Activated T-cell treated with anti-CD3 and anti-CD28 coated beads, Interleukin-2, amount 50 U/mL, for 4 hours (primary cell): ENCODE results near the gene CDC34. TPM values are rescaled to one million over a fixed set of nuclear protein-coding genes. Genes with fewer than 3 reads are reported as not detected.

ENCODE experiments used
- ATAC-seq, 2 donors: fragments of 200-7000 bp; cut with Tn5 transposase; one replicate each; pipeline ENCODE4 v1.10.0; 2021
- DNase-seq: peaks from one replicate; pipeline ENCODE4 v3.0.0-alpha.2; 2020
- H3K27me3 Mint-ChIP-seq: one replicate; pipeline ENCODE4 v1.8.0; 2021; ENCODE audit warnings: low read depth, mixed read lengths
- H3K36me3 Mint-ChIP-seq: one replicate; pipeline ENCODE4 v1.8.0; 2022; ENCODE audit warnings: mixed read lengths; ENCODE audit not compliant: insufficient read depth
- H3K4me1 Mint-ChIP-seq: one replicate; pipeline ENCODE4 v1.8.0; 2021; ENCODE audit warnings: low read depth, mixed read lengths
- H3K4me3 Mint-ChIP-seq: one replicate; pipeline ENCODE4 v1.8.0; 2021; ENCODE audit warnings: mild to moderate bottlenecking, moderate library complexity, mixed read lengths
- H3K9me3 Mint-ChIP-seq: one replicate; pipeline ENCODE4 v1.8.0; 2021; ENCODE audit warnings: mixed read lengths
- total RNA-seq, 3 donors: library from RNA; stranded (reverse); gene quantifications; one replicate each; pipeline ENCODE4 v1.2.1, GENCODE V29; 2021

Gene CDC34
- total RNA-seq, 3 donors from 2014 or later = 42.1 to 48.7 (median 45.7) TPM

DNA sequence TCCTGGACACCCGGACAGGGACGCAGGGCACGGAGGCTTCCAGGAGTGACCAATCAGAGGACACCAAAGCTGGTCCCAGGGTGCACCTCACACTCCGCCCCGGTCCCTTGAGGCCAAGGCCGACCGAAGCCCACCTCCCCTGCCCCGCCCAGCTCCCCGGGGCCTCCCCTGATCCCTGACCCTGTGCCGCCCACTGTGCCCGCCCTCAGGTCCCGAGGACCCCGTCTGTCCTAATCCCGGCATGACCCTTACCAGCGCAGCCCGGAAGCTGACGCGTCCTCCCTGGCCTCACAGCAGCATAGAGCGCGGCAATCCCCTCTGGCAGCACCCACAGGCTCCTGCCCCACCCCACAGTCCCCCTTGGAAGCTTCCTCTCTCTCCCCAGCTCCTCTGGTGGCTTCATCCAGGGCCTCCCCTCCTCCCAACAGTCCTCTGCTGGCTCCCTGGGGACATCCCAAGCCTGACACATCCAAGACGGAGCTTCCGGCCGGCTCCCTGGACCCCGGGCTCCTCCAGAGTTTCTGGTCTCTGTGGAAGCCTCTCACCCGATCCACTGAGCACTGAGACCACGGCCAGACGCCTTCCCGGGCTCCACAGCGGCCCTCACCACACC, 7.4 kb upstream of the CDC34 start:
- DNase-seq (no peak), ATAC-seq (no peak)
- H3K9me3 Mint-ChIP-seq = no peaks in the 10 kb centered on the region
- peaks cover 6% of the 10 kb centered on the region for H3K4me1 Mint-ChIP-seq
- H3K4me3 Mint-ChIP-seq = no peak overlapping the region
- H3K27me3 Mint-ChIP-seq = peaks cover 3% of the 10 kb centered on the region
- no peaks in the 10 kb centered on the region for H3K36me3 Mint-ChIP-seq

DNA sequence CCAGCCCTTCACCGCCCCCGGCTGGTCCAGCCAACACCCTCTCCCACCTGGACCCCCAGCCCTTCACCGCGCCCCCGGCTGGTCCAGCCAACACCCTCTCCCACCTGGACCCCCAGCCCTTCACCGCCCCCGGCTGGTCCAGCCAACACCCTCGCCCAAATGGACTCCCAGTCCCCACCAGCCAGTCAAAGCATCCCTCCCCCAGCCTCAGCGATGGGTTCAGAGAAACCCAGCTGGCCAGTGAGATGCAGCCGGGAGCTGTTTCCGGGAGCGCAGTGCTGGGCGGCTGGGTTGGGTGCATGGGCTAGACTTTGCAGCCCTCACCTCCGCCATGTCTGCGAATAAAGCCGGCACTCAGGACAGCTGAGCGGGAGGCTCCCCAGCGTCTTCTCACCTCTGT, 6.5 kb upstream of the CDC34 start:
- no peak for ATAC-seq
- H3K9me3 Mint-ChIP-seq = no peaks in the 10 kb centered on the region
- H3K27me3 Mint-ChIP-seq = peaks cover 3% of the 10 kb centered on the region
- no peak overlapping the region for H3K4me3 Mint-ChIP-seq
- no peak for DNase-seq
- peaks cover 6% of the 10 kb centered on the region for H3K4me1 Mint-ChIP-seq
- no peaks in the 10 kb centered on the region for H3K36me3 Mint-ChIP-seq

DNA sequence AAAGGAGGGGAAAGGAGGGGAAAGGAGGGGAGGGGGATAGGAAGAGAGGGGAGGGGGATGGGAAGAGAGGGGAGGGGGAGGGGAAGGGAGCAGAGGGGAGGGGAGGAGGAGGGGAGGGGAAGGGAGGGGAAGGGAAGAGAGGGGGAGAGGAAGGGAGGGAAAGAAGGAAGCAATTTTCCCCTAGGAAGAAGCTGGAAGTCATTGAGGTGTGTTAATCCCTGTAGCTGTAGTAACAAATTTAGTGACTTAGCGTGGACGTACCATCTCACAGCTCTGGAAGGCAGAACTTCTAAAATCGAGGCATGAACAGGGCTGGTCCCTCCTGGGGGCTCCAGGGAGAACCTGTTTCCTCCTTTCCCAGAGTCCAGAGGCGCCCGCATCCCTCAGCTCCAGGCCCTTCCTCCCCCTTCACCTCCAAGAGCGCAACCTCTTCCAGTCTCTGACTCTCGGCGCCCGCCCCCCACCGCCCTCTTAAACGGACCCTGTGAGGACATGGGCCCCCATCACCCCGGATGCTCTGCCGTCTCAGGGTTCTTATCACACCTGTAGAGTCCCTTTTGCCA, 5.6 kb upstream of the CDC34 start:
- Mint-ChIP-seq H3K36me3 (no peaks in the 10 kb centered on the region), H3K4me1 (peaks cover 6% of the 10 kb centered on the region), H3K4me3 (no peak overlapping the region), H3K27me3 (peaks cover 3% of the 10 kb centered on the region), H3K9me3 (no peaks in the 10 kb centered on the region)
- DNase-seq (no peak), ATAC-seq (no peak)

DNA sequence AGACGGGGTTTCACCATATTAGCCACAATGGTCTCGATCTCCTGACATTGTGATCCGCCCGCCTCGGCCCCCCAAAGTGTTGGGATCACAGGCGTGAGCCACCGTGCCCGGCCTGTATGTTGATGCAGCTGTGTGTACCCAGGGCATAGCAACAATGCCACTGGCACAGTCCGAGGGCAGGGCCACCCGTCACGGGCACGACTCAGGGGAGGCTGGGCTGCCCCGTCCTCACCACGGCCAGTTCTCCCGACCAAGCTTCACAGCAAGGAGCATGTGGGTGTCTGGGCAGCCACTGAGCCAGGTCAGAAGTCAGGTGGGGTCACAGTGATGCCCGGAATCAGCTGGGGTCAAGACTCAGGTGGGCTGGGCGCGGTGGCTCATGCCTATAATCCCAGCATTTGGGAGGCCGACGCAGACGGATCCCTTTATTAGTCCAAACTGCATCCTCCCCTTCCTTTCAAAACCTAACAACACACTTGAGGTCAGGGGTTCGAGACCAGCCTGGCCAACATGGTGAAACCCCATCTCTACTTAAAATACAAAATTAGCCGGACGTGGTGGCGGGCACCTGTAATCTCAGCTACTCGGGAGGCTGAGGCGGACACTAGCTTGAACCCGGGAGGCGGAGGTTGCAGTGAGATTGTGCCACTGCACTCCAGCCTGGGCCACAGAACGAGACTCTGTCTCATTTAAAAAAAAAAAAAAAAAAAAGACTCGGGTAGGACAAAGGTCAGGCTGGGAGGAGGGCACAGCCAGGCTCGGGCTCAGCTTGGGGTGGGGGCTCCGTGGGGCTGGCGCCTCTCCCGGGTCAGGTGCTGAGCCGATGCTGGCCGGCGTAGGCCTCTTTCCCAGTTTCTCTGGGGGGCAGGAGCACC, 1.2 kb upstream of the CDC34 start:
- Mint-ChIP-seq H3K36me3 (no peaks in the 10 kb centered on the region), H3K27me3 (peaks cover 2% of the 10 kb centered on the region), H3K4me3 (peak overlapping the region; percentile 83), H3K4me1 (peaks cover 22% of the 10 kb centered on the region), H3K9me3 (no peaks in the 10 kb centered on the region)
- ATAC-seq (no peak), DNase-seq (no peak)

DNA sequence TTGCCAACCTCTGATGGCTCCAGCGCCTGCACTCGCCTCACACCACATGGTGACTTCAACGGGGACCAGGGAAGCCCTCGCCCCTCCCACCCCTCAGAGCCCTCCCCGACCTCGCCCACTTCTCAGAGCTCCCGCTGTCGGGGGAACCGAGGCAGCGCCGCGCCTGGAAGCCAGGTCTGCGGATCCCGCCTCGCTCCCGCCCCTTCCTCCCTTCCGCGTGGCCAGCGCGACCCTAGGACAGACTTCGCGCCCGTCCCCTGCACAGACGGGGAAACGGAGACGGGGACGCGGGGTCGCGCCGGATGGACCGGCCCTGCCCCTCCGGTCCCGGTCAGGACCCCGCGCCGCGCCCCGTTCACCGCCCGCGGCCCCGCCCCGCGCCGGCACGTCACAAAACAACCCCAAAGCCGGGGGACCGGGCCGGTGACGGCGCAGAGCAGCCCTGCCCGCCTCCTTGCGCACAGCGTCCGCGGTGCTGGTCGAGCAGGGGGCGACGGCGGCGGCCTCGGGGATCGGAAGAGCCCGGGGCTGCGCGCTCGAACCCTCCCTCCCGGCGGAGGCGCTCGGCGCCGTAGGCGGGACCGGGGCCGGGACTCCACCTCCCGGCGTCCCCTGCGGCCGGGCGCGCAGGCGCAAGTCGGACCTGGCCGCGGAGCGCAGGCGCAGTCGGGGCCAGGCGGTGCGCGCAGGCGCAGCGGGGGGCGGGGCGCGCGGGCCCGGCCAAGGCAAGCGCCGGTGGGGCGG, 379 bp upstream of the CDC34 start:
- DNase-seq (peak; percentile 77), ATAC-seq (peak; percentile 78 to 79)
- peaks cover 22% of the 10 kb centered on the region for H3K4me1 Mint-ChIP-seq
- H3K27me3 Mint-ChIP-seq = no peaks in the 10 kb centered on the region
- H3K36me3 Mint-ChIP-seq = no peaks in the 10 kb centered on the region
- peak overlapping the region; percentile 83 for H3K4me3 Mint-ChIP-seq
- no peaks in the 10 kb centered on the region for H3K9me3 Mint-ChIP-seq

DNA sequence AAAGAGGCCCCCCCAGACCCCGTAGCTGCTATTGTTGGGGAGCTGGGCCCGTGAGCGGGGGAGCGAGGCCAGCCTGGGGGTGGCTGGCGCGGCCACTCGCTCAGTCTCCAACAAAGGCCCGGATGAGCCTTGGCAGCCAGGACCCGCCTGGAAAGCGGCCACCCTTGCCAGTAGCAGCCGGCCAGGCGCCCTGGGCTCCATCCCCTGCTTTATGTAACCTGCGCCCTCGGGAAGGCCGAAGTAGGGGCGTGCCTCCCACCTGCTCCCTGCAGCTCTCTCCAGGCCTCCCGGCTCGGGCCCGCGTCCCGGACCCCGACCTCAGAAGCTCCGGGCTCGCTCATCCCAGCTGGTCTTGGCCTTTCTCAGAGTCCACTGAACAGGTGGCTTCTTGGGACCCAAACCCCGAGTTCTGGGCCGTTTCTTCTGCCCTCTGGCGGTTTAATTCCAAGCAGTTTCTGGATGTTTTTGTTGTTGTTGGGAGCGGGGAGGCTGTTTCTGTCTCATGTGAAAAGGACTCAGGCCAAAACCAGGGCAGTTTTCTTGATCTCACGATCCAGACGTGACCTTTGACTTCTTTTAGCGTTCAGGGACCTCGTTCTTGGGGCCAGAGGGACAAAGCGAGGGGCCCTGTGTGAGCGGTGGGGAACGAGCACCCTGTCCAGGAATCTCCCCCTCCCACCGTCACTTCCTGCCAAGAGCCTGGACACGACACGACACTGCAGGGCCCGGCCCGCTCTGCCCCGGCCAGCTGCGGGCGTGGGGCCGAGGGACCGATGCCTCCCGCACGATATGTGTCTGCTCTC, 1.2 kb downstream of the CDC34 start:
- Mint-ChIP-seq H3K9me3 (no peaks in the 10 kb centered on the region), H3K4me3 (peak overlapping the region; percentile 86), H3K36me3 (no peaks in the 10 kb centered on the region), H3K27me3 (no peaks in the 10 kb centered on the region), H3K4me1 (peaks cover 22% of the 10 kb centered on the region)
- peak; percentile 37 for DNase-seq
- no peak for ATAC-seq

DNA sequence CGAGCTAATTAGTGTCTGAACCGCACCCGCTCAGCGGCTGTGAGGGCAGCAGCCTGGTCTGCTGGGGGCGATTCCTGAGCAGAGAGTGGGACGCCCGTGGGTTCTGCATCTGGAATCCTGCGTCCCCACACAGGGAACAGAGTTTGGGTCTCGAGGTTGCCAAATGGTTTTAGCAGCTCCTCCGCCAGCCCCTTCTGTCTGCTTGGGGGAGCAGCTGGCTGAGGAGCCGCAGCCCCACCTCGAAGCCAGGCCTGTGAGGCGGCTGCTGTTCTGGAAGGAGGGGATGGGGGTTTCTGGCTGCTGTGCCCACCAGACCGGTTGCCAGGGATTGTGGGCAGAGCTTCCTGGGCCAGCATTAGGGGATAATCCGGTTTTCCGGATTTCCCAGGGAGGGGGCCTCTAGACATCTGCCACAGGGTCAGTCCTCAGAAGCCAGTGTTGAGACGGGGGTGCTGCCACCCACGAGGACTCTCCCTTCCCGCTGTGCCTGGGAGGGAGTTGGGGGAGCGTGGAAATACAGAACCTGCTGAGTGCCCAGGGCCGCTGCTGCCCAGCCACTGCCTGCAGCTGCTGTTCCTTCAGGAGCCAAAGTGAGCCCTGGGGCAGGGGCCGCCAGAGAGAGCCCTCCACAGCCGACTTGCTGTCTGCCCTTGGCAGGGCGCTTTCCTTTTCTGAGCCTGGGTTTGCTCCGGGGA, 2.0 kb downstream of the CDC34 start:
- DNase-seq (no peak), ATAC-seq (no peak)
- H3K4me3 Mint-ChIP-seq = peak overlapping the region; percentile 86
- no peaks in the 10 kb centered on the region for H3K27me3 Mint-ChIP-seq
- no peaks in the 10 kb centered on the region for H3K9me3 Mint-ChIP-seq
- peaks cover 4% of the 10 kb centered on the region for H3K36me3 Mint-ChIP-seq
- H3K4me1 Mint-ChIP-seq = peaks cover 22% of the 10 kb centered on the region

DNA sequence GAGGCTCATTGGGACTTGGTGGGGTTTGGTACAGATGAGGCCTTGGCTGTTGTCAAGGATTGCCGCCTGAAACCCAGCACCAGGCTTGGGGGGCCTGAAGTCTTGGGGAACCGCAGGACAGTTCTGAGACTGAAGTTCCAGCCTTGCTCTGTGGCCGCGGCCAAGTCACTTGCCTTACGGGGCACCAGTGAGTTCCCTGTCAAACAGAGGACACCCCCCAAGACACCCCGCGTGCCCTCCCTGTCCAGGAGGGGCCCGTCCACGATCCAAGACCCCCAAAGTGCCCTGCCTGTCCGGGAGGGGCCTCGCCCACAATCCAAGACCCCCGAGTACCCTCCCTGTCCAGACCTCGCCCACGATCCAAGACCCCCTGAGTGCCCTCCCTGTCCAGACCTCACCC, 2.5 kb downstream of the CDC34 start:
- no peaks in the 10 kb centered on the region for H3K27me3 Mint-ChIP-seq
- ATAC-seq (no peak), DNase-seq (no peak)
- H3K9me3 Mint-ChIP-seq = no peaks in the 10 kb centered on the region
- peaks cover 6% of the 10 kb centered on the region for H3K36me3 Mint-ChIP-seq
- H3K4me1 Mint-ChIP-seq = peaks cover 22% of the 10 kb centered on the region
- peak overlapping the region; percentile 62 for H3K4me3 Mint-ChIP-seq

DNA sequence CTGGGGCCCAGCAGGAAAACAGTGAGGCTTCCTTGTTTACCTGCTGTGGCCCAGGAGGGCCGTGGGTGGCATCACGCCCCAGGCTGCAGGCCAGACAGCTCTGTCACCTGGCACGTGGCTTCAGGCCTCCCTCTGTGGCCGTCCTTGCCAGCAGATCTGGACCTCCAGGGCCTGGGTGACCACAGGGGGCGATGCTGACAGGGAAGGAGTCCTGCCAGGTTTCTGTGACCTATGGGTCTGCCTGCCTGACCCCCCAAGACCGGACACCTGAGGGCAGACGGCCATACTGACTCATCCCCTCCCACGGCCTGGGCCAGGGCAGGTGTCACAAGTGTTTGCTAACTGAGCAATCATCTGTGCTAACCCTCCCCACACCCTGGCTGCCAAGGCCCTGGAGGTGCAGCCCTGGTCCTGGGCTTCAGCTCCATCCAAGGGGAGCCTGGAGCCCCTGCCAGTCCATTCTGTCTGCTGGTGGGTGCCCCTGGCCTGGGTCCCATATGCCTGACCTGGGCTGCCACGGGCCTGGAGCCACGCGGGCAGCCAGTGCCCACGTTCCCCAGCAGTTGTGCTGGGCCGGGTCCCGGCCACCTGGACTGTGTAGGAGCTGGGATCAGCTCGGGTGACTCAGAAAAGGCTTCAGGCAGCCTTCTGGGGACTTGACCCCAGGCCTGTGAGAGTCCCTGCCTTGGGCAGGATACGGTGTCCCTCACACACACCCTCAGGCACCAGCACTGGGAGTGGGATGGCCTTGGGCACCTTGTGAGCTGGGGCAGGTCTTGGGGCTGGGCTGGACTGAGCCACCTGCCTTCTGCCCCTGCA, 3.7 kb downstream of the CDC34 start:
- Mint-ChIP-seq H3K4me3 (peak overlapping the region; percentile 54), H3K4me1 (peaks cover 18% of the 10 kb centered on the region), H3K36me3 (peaks cover 6% of the 10 kb centered on the region), H3K9me3 (no peaks in the 10 kb centered on the region), H3K27me3 (no peaks in the 10 kb centered on the region)
- DNase-seq = no peak
- ATAC-seq = no peak

DNA sequence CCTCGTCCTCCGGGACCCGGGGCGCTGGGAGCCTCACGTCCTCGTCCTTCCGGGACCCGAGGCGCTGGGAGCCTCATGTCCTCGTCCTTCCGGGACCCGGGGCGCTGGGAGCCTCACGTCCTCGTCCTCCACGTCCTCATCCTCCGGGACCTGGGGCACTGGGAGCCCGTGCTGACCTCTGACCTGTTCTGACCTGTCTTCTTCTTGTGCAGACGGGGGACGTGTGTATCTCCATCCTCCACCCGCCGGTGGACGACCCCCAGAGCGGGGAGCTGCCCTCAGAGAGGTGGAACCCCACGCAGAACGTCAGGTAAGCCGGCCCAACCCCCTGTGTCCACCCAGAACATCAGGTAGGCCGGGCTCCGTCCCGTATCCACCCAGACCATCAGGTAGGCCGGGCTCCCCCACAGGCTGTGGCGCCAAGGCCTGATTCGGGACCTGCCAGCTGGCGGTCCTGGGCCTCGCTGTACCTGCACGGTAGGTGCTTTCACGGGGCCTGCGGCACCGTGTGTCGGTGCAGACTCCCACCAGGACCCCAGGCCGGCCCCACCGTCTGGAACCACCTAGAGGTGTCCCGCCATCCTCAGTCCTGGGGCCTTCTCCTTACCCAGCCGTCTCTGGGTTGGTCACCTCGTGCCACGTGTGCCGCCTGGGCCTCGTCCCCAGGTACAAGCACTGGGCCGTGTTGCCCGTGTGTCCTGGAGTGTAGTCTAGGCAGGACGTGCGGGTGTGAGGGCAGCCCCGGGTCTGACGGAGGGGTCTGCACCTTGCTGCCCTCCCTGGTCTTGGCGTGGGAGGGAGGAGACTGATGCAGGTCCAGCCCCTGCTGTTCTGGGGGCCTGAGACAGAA, 4.7 kb downstream of the CDC34 start:
- ATAC-seq (no peak), DNase-seq (no peak)
- Mint-ChIP-seq H3K27me3 (no peaks in the 10 kb centered on the region), H3K9me3 (no peaks in the 10 kb centered on the region), H3K4me1 (peaks cover 18% of the 10 kb centered on the region), H3K36me3 (peaks cover 6% of the 10 kb centered on the region), H3K4me3 (no peak overlapping the region)

DNA sequence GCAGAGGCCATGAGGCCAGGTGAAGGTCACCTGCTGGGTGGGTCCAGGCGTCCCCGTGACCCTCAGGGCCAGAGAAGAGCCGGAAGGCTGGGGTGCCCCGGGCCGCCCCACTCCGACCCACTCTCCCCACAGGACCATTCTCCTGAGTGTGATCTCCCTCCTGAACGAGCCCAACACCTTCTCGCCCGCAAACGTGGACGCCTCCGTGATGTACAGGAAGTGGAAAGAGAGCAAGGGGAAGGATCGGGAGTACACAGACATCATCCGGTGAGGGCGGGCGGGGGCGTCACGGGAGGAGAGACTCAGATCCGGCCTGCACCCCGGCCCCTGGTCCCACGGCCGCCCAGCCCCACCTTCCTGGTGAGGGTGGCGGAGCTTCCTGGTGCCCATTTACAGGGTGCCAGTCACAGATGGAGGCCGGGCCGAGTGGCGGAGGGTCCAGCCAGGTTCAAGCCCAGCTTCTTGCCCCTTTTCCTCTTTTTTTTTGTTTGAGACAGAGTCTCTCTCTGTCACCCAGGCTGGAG, 5.4 kb downstream of the CDC34 start:
- H3K27me3 Mint-ChIP-seq = no peaks in the 10 kb centered on the region
- H3K9me3 Mint-ChIP-seq = no peaks in the 10 kb centered on the region
- peaks cover 6% of the 10 kb centered on the region for H3K36me3 Mint-ChIP-seq
- peaks cover 18% of the 10 kb centered on the region for H3K4me1 Mint-ChIP-seq
- no peak overlapping the region for H3K4me3 Mint-ChIP-seq
- DNase-seq = no peak
- no peak for ATAC-seq
